Measurements from ENCODE around the gene PDGFC.

PDGFC gene

GRCh38 chr4:156778093-156778492 lies 193.5 kb downstream of the PDGFC start:
- no peak overlapping the region for H3K27ac ChIP-seq (ENCODE audit: low read length)
- H3K79me2 ChIP-seq (ENCODE audit: insufficient read depth, low read length), result no peaks in the 10 kb centered on the region
- H2AFZ ChIP-seq (ENCODE audit: low read depth, low read length), result no peak overlapping the region
- TF ChIP-seq CTCF (IDR thresholded peaks at IDR 0.05; ENCODE audit: borderline replicate concordance, extremely low read depth, low read length, poor library complexity, severe bottlenecking) (no peak), EZH2 (IDR thresholded peaks at IDR 0.05; ENCODE audit: borderline replicate concordance, low read depth, low read length, severe bottlenecking) (no peak)
- H3K4me2 ChIP-seq (ENCODE audit: insufficient read depth, low read length), result no peak overlapping the region
- no peaks in the 10 kb centered on the region for H3K9me3 ChIP-seq (ENCODE audit: insufficient read depth, low read length, severe bottlenecking)
- H3K36me3 ChIP-seq (ENCODE audit: insufficient read depth, low read length), result no peaks in the 10 kb centered on the region
- H3K9ac ChIP-seq (ENCODE audit: low read depth, low read length), result no peak overlapping the region
- no peak overlapping the region for H3K4me3 ChIP-seq (ENCODE audit: low read depth in 1 of 2, low read length in 2 of 2)
- no peaks in the 10 kb centered on the region for H4K20me1 ChIP-seq (ENCODE audit: insufficient read depth, low read length)
- no peak for ATAC-seq (ENCODE audit: insufficient read depth, low read depth)
- H3K4me1 ChIP-seq (ENCODE audit: insufficient read depth, low read length), result no peaks in the 10 kb centered on the region
- DNase-seq, result no peak
- H3K27me3 ChIP-seq (ENCODE audit: insufficient read depth, low read length, poor library complexity), result no peaks in the 10 kb centered on the region

GRCh38 chr4:156775813-156776212 lies 195.8 kb downstream of the PDGFC start:
- no peak for TF ChIP-seq CTCF (IDR thresholded peaks at IDR 0.05; ENCODE audit: borderline replicate concordance, extremely low read depth, low read length, poor library complexity, severe bottlenecking)
- TF ChIP-seq EZH2 (IDR thresholded peaks at IDR 0.05; ENCODE audit: borderline replicate concordance, low read depth, low read length, severe bottlenecking), result no peak
- H4K20me1 ChIP-seq (ENCODE audit: insufficient read depth, low read length), result no peaks in the 10 kb centered on the region
- H3K4me2 ChIP-seq (ENCODE audit: insufficient read depth, low read length), result no peak overlapping the region
- no peak overlapping the region for H2AFZ ChIP-seq (ENCODE audit: low read depth, low read length)
- DNase-seq (no peak), ATAC-seq (ENCODE audit: insufficient read depth, low read depth) (no peak)
- H3K27ac ChIP-seq (ENCODE audit: low read length), result no peak overlapping the region
- H3K4me1 ChIP-seq (ENCODE audit: insufficient read depth, low read length), result no peaks in the 10 kb centered on the region
- no peaks in the 10 kb centered on the region for H3K27me3 ChIP-seq (ENCODE audit: insufficient read depth, low read length, poor library complexity)
- no peak overlapping the region for H3K9ac ChIP-seq (ENCODE audit: low read depth, low read length)
- H3K9me3 ChIP-seq (ENCODE audit: insufficient read depth, low read length, severe bottlenecking), result no peaks in the 10 kb centered on the region
- no peak overlapping the region for H3K4me3 ChIP-seq (ENCODE audit: low read depth in 1 of 2, low read length in 2 of 2)
- H3K36me3 ChIP-seq (ENCODE audit: insufficient read depth, low read length), result no peaks in the 10 kb centered on the region
- H3K79me2 ChIP-seq (ENCODE audit: insufficient read depth, low read length), result no peaks in the 10 kb centered on the region

- H4K20me1 ChIP-seq (ENCODE audit: insufficient read depth, low read length), result no peaks in the 10 kb centered on the region
- H3K4me3 ChIP-seq (ENCODE audit: low read depth in 1 of 2, low read length in 2 of 2), result no peak overlapping the region
- DNase-seq (no peak), ATAC-seq (ENCODE audit: insufficient read depth, low read depth) (no peak)
- no peak overlapping the region for H2AFZ ChIP-seq (ENCODE audit: low read depth, low read length)
- no peaks in the 10 kb centered on the region for H3K4me1 ChIP-seq (ENCODE audit: insufficient read depth, low read length)
- no peaks in the 10 kb centered on the region for H3K79me2 ChIP-seq (ENCODE audit: insufficient read depth, low read length)
- no peak overlapping the region for H3K9ac ChIP-seq (ENCODE audit: low read depth, low read length)
- no peak for TF ChIP-seq EZH2 (IDR thresholded peaks at IDR 0.05; ENCODE audit: borderline replicate concordance, low read depth, low read length, severe bottlenecking)
- TF ChIP-seq CTCF (IDR thresholded peaks at IDR 0.05; ENCODE audit: borderline replicate concordance, extremely low read depth, low read length, poor library complexity, severe bottlenecking), result no peak
- H3K27me3 ChIP-seq (ENCODE audit: insufficient read depth, low read length, poor library complexity), result no peaks in the 10 kb centered on the region
- no peak overlapping the region for H3K4me2 ChIP-seq (ENCODE audit: insufficient read depth, low read length)
- H3K36me3 ChIP-seq (ENCODE audit: insufficient read depth, low read length), result no peaks in the 10 kb centered on the region
- no peak overlapping the region for H3K27ac ChIP-seq (ENCODE audit: low read length)
- H3K9me3 ChIP-seq (ENCODE audit: insufficient read depth, low read length, severe bottlenecking), result no peaks in the 10 kb centered on the region
Measured at GRCh38 chr4:156774422-156774821, 197.2 kb downstream of the PDGFC start.

Data from DND-41 (cell line).